Astrocyte of the hippocampus (primary cell): ENCODE results near the gene RAPH1.

Experiments
- DNase-seq: peaks from one replicate; pipeline ENCODE4 v3.0.0; 2011; ENCODE audit warnings: low read depth, low spot score

The RAPH1 gene

DNA sequence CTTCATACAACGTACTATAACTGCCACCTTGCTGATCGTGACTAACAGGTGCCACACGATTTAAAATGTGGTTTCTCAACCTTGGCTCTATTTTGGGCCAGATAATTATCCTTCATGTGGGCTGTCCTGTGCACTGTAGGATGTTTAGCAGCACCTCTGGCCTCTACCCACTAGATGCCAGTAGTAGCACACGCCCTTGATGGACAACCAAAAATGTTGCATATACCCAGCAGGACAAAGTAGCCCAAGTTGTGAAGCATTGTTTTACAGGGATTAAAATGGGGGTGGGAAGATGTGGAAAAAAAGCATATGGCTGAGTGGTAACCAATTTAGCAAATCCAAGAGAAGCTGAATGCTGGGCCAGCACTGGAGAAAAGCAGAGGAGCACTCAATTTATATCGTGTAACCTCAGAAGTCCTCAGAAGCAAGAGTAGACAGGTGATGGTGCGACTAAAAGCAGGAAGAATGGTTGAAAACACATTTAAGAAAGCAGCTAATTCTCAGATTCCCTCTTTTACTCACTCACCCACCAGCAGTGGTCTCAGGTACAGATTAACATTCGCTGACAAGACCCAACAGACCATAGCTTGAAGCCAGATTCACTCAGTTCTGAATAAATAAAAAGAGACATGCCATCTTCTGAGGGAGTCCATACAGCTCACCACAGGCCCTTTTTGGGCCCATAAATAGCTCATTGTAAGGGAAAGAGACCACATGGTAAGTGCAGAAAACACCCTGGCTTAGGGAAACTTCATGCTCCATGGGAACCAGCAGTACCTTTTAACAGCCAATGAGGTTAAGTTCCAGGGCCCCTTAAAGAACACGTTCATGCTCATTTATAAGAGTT is 50.6 kb downstream of the RAPH1 start:
- DNase-seq, result peak; percentile 48

DNA sequence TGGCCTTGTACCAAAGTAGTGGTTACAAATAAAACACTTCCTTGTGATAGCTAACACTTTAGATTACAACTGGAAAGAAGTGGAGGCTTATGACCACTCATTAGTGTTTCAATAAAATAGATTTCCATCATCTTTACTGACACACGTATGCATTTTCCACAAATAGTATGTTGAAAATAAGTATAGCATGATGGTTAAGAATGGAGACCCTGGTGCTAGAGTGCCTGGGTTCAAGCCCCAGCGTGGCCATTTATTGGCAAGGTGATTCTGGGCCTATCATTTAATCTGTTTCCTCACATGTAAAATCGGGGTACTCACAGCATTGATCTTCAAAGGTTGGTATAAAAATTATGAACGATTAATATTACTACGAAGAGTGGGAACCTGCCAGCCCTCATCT is 54.5 kb downstream of the RAPH1 start:
- DNase-seq, result no peak

DNA sequence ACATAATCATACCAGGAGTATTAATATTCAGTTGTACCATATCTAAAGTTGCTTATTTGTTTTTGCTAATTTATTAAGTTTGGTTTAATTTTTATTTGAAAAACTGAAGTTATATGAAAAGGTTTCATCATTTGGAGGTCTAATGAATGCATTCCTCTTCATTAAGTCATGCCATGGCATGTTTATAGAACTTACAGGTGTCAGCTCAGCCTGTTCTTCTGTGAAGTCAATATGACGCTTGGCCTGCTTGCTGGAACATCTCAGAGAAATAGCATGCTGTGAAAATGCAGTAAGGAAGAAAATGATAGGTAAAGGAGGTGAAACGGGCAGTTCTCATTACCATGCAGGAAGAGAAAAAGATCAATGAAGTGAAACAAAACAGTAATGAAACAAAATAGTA is 58.2 kb downstream of the RAPH1 start:
- DNase-seq, result peak; percentile 29

DNA sequence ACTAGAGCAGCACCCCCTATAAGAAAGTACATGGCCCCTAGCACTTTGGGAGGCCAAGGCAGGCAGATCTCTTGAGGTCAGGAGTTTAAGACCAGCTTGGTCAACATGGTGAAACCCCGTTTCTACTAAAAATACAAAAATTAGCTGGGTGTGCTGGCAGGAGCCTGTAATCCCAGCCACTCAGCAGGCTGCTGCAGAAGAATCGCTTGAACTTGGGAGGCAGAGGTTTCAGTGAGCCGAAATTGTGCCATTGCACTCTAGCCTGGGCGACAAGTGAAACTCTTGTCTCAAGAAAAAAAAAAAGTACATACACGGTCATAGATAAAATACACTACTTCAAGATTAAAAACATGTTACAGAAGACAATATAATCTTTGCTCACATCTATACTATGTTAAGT is 63.8 kb downstream of the RAPH1 start:
- DNase-seq, result no peak

DNA sequence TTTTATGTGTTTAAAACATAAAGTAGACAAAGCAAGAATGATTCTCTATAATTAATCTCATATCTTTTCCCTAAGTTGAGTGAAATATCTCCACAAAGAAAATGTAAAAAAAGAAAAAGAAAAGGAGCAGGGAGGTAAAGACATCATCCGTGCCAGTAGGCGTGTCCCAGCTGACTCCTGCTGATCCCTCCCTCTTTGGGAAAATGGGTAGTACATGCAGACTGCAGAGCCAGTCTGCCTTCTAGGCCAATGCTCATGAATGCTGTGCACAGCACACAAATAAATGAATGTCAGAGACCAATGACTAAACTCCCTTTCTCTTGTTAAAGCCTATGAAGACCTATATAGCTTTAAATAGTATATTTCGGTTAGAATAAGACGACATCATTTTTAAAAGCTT is 64.7 kb downstream of the RAPH1 start:
- no peak for DNase-seq

DNA sequence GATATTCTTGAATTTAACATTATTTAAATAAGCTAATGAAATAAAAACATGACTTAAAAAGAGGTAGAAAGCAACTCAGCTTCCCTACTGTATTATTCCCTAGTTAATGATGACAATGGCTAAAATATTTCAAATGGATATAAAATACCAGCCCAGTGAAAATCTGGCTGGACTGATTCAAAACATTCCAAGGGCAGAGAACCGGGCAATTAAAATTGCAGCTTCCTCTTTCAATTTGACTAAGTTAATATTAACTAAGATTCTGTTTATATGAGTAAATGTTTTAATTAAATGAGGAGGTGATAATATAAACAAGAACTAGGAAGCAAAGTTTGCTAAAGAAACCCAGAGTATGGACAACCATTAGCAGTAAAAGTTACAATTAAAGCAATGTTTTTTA is 65.6 kb downstream of the RAPH1 start:
- DNase-seq, result no peak

DNA sequence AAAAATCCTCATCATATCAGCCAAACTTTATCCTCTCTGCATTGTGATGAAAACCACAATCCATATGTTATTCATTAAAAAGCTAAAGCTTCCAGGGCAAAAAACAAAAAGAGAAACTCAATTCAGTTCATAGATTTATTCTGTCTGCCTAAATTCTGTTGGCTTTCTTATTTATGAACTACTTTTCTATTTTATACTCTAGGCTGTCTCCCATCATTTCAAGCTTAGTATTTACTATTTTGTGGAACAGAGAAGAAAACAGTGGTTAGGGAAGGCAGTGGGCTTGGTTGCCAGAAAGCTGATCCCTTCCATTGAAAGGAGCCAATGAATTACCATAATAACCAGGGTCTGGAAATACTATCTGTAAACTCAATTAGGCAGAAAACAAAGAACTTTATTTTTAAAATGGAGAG is 71.8 kb downstream of the RAPH1 start:
- peak; percentile 26 for DNase-seq

DNA sequence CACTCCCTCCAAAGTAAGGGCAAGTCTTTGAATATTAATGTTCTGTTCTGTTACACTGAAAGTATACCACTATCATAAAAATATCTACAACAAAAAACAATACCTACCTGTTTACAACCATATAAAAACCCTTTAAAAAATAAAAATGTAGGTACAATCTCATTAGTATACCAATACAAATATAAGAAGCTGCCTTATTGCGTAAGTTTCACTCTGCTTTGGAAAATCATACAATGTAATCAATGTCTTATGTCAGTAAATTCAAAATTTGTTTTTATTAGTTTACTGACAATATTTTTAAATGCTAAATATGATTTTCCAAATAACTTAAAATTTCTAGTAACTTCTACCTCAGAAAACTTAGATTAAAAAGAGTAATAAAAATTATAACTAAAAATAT is 72.8 kb downstream of the RAPH1 start:
- DNase-seq, result no peak

DNA sequence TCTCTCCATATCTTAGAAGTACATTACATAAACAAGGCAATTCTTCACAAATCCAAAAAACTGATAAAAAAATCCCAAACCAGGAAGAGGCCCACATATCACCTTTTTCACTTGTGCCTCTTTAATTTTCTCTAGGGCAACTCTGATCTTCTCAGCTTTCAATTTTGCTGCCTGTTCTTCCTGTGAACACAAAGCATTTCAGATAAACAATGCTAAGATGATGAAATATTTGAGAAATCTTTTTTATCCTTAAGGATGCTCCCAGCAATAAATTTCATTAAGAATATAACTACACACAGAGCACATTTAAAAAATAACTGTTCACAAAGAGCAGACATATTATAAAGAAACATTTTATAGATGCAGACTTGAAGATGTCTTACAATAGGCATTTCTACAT is 73.4 kb downstream of the RAPH1 start:
- DNase-seq, result no peak

DNA sequence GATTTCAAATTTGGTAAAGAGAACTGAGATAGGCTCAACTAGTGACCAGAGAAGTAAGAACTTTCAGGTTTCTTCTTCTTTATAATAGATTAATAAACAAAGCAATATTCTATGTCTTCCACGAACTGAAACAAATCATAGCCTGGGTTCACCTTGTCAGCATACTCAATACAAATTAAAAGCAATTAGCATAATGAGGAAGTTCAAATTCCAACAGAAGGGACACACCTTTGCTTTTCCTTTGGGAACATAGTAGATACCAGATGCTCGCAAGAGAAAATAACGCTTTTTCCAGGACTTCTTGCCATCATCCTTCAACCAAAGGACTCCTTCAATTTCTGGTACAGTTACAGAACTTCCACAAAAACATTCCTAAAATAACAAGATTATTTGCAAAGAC is 79.9 kb downstream of the RAPH1 start:
- no peak for DNase-seq

DNA sequence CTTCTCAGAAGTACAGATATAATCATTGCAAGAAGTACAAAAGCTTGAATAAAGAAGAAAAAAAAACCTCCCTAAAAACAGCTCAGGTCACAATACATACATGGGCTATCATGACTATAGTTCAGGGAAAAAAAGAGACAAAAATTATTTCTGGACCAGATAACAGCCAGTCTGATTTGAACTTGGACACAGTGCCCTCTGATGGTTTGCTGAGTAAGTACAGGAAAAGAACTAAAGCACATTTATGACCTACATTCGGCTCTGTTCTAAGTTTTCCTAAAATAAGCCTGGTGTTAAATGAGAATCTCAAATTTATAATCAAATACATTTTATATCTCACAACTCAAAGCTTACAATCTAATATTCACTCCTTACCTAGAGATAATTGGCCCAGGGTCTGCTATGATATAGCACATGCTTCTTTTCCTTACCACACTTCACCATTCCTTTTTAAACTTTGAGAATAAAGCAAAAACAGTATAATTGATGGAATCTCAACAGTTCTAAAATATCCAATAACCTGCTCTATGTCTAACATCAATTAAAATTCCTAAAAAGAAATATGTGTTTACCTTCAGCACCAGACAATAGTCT is 81.1 kb downstream of the RAPH1 start:
- DNase-seq, result peak; percentile 74

DNA sequence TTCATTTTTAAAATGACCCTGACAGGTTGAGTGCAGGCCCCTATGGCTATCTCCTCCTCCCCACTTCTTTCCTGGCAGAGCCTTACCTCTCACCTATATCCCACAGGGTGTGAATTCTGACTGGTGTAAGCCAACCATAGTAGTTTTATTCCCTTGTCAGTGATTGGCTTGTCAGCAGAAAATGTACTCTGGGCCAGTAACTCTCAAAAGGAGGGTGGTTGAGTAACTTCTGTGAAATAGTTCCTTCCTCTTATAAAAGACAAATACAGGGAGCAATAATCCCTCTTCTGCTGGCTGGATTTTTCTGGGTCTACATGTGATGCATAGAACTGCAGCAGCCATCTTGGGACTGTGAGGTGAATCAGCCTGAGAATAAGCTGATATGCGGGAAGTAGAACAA is 83.4 kb downstream of the RAPH1 start:
- no peak for DNase-seq

DNA sequence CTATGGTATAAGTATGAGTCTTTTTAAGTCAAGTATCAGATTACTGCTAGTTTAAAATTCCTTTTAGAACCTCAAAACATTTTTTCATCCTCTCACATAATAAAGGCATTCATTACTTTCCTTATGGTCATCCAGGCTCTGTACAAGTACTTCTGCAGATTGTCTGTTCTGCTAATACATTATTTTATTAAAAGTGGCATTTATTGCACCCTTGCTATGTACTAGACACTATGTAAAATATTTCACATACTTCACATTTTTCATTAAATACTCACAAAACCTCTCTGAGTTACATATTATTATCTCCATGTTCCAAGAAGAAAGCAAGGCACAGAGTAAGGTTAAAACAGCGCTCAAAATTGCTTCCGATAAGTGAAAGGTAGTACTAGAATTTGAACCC is 84.1 kb downstream of the RAPH1 start:
- DNase-seq, result no peak

DNA sequence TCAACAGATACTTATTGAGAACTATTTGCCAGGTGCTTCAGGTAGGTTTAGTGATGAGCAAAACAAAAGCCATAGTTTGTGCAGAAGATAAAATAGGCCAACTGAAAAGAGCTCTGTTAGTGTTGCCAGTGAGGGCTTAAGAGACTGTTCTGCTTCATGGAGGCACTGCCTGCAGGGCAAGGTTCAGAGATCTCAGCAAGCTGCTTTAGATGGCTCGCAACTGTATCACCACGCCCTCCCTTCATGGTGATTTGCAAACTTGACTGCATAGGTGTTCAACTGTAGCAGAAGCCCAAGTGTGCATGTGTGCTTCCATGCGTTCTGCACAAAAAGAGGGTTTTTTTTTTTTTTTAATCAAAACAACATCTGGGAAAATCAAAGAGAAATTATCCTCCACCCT is 84.5 kb downstream of the RAPH1 start:
- no peak for DNase-seq

DNA sequence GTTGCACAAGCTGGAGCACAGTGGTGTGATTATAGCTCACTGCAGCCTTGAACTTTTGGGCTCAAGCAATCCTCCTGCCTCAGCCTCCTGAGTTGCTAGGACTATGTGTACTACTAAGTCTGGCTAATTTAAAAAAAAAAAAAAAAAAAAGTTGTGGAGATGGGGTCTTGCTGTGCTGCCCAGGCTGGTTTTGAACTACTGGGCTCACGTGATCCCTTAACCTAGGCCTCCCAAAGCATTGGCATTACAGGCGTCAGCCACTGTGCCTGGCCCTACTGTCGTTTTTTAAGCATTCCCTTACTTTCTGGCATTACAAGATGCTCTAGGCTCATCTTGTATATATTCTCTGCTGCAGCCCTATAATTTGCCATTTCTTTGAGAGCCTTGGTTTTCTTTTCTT is 88.3 kb downstream of the RAPH1 start:
- DNase-seq, result no peak

DNA sequence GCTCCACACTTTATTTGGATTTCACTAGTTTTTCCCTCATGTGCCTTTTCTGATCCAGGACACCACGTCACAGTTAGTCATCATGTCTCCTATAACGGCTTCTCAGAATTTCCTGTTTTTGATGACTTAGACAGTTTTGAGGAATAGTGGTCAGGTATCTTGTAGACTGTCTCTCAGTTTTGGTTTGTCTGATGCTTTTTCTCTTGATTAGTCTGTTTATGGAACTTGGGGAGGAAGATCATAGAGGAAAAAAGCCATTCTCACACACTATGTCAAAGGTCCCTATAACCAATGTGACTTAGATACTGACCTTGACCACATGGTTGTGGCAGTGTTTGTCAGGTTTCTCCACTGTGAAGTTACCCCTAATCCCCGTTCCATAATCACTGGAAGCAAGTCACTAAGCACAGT is 89.0 kb downstream of the RAPH1 start:
- DNase-seq, result peak; percentile 56

DNA sequence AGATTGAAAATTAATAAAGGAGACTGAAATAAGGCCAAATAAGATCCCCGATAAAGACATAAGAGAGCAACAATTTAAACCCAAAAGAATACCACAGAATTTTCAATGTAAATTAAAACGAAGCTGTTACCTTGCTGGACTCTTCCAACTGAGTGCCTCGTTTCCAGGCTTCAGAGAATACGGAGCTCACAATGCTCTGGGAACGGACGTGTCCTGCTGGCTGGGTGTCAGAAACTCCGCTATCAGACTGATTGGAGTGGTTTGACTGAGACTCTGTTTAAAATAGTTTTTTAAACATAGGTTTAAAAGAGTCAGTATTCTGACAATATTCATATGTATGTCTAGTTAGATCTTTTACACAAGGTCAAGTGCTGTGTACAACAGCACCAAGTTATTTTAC is 90.4 kb downstream of the RAPH1 start:
- no peak for DNase-seq

DNA sequence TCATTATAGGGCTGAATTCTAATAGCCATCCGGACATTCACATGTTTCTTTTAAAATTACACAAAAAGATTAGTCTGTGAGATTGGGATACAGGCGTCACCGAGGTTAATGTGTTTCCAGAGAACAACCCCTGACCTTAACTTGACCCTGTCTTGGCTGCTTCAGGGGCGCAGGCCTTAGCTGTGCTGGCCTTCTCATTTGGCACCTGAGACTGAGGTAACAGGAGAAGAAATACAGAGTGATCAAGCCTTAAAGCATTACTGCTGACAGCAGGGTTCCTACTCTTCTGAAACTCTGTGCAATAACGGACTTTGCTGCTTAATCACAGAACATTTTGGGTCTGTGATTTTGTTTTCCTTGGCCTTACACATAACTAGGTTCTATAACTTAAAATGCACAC is 92.6 kb downstream of the RAPH1 start:
- no peak for DNase-seq

DNA sequence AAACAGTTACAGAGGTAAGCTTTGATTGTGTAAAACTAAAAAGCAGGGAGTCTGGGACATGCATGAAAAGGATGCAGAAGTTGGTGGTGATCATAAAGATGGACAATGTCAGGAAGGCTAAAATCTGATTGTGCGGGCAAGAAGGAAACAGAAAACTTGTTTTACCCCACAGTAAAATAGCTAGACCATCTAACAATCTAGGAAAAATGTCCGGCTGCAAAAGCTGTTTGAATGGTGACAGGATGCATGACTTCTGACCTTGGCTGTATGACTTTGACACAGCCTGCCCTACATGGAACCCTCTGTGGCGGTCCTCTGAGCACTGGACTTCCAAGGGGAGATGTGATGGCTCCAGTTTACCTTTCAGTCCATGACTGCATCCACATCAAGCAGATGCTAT is 93.6 kb downstream of the RAPH1 start:
- no peak for DNase-seq

DNA sequence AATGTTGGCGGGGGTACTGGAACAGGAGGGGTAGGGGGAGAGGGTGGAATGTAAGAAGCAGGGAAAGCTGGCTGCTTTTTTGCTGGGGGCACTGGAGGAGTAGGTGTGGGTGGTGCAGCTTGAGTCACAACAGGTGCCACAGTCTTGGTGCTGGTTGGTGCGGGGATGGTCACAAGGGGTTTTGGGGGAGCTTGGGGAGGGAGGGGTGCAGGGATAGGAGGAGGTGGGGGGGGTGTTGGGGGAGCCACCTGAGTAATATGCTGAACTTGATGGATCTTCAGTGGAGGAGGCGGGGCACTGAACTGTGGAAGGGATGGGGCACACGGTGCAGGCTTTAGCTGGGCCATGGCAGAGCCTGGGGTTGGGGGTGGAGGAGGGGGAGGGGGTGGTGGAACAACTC is 94.4 kb downstream of the RAPH1 start:
- DNase-seq, result no peak

DNA sequence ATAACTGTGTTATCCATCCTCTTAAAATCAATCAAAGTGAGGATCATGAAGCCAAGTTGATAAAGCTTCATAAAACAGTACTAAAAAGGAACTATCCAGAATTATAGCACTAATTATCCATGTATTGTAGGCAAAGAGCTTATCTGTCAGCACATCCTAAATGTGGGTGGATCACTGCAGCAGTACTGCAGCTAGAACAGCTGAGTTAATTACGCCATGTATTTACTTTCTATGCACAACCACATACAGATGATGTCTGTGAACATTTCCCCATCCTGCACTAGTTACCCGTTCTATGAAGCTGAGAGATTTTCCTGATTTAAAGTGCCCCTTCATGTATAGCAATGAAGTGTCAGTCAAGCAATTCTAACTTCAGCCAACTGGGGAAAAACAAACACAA is 96.6 kb downstream of the RAPH1 start:
- DNase-seq, result no peak

DNA sequence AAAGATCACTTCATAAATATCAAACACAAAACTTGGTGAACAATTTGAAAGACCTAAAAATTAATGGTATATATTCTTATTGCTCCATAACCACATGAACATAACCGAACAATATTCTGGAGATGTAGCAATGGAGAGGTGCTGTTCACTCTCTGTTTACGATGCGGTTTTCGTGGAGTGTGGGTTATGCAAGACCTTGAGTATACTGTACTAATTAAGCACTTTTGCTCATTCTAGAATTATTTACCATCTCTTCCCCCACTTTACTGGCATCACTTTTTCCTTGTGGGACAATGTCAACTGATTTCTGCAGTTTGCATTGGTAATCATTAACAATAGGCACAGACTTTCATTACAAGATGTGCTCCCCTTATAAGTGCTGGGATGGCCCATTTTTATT is 97.6 kb downstream of the RAPH1 start:
- no peak for DNase-seq

DNA sequence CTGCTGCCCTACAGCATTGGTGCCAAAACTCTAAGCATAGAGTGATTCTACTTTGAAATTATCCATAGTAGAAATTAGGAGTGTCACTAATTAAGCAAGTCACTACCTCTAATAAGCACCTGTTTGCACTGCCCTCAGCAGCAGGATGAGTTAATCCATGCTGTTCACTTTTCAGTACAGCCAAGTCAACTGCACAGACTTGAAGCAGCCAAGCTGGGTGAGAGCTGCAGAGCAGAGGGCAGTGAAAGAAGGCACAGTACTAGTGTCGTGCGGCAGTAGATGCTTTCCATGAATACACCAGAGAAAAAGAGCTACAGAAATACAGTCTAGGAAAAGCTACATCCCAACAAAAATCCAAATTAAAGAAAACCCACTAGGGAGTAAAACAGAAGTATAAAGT is 98.6 kb downstream of the RAPH1 start:
- DNase-seq, result no peak

DNA sequence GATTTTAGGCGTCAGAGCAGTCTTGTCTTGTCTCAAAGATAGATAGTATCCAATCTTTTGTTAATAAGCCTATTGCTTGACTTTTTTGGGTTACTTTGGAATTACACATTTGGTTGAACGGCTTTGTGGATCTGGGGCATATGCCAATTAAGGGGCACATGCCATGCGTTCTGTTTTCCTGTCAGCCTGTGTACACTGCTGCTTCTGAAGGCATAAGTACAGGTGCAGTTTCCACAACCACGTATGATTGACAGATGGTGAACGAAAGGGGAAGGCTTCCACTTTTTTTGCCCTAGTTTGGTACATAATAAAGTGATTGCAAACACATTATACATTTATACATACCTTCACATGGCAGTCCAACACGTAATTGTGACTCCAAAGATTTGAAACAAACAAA is 102.3 kb downstream of the RAPH1 start:
- DNase-seq, result no peak
